GM18507 (cell line): ENCODE data around the gene NKX1-2.
"Not testable (repeated sequence)": the region's sequence is repeated elsewhere in the genome, so short reads cannot be mapped to it uniquely, and the experiment has no call there.

Experiments used
- DNase-seq: peaks from one replicate; pipeline ENCODE4 v3.0.0; 2011; ENCODE audit warnings: low read depth; ENCODE audit not compliant: insufficient read length; ENCODE audit errors: extremely low spot score
- FAIRE-seq: peaks from 2 replicates; lab custom pipeline; 2011; peaks lifted over from hg19 to GRCh38; lab: Jason Lieb, UNC

NKX1-2 gene

GRCh38 chr10:124458473-124458872 lies 8.6 kb upstream of the NKX1-2 start:
- DNase-seq (no peak), FAIRE-seq (no peak)

DNA sequence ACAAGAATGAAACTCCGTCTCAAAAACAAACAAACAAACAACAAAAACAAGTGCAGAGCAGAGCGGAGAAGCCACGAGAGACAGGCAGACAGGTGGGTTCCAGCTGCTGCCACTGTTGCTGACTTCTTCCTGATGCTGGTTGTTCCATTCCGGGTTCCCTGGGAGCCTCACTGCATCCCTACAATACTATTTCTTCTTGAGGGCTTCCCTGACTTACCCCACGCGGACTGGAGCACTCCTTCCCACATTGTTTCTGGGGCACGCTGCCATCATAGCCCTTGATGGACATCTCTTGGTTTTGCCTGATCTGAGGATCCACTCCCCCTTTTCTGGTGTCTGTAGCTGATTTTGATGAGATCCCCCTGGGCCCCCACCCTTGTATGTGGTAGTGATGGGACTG lies 5.6 kb upstream of the NKX1-2 start:
- no peak for FAIRE-seq
- no peak for DNase-seq

GRCh38 chr10:124453960-124454610 lies 4.2 kb upstream of the NKX1-2 start:
- FAIRE-seq = no peak
- DNase-seq = no peak

GRCh38 chr10:124451276-124451675 lies 1.4 kb upstream of the NKX1-2 start:
- no peak for FAIRE-seq
- DNase-seq = no peak

DNA sequence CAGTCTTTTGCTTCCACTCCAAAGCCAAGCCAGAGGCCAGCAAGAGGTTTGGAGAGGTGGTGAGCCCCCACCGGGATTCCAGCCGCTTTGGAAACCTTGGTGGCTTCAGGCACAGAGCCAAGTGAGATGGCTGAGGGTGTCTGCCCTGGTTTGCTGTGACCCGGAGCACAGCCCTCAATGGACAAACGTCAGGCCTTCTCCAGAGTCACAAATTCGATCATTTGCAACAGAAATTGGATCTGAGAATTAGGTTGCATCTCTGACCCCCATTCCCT lies 885 bp upstream of the NKX1-2 start:
- FAIRE-seq (no peak), DNase-seq (no peak)

GRCh38 chr10:124449170-124450011 lies 444 bp downstream of the NKX1-2 start:
- FAIRE-seq (no peak), DNase-seq (no peak)

GRCh38 chr10:124448696-124449169 lies 1.1 kb downstream of the NKX1-2 start:
- FAIRE-seq = no peak
- DNase-seq = no peak

- DNase-seq (no peak), FAIRE-seq (no peak)
Observed at GRCh38 chr10:124447751-124448466, 1.9 kb downstream of the NKX1-2 start.

- DNase-seq (no peak), FAIRE-seq (no peak)
Observed at GRCh38 chr10:124446830-124447750, 2.7 kb downstream of the NKX1-2 start.

DNA sequence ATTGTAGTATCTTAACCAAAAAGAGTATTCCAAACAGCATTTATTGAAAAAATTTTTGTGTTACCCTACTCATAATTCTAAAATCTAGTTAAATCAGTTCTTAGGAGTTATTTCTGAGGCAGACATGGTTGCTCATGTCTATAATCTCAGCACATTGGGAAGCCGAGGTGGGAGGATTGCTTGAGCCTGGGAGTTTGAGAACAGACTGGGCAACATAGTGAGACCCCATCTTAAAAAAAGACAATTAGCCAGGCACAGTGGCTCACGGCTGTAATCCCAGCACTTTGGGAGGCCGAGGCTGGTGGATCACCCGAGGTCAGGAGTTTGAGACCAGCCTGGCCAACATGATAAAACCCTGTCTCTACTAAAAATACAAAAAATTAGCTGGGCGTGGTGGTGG lies 8.1 kb downstream of the NKX1-2 start:
- not testable (repeated sequence) for FAIRE-seq, DNase-seq

DNA sequence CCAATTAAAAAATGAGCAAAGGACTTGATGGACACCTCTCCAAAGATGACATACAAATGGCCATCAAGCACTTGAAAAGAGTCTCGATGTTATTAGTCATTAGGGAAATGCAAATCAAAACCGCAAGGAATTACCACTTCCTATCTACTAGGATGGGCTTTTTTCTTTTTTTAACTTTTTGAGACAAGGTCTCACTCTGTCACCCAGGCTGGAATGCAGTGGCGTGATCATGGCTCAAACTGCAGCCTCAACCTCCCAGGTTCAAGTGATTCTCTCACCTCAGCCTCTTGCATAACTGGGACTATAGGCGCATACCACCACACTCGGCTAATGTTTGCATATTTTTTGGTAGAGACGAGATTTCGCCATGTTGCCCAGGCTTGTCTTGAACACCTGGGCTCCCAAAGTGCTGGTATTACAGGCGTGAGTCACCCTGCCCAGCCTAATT lies 13.6 kb downstream of the NKX1-2 start:
- peak; percentile 77 for FAIRE-seq

GRCh38 chr10:124435683-124436082 lies 14.2 kb downstream of the NKX1-2 start:
- FAIRE-seq, DNase-seq: not testable (repeated sequence)

More for the DNA sequence above, 13.6 kb downstream of the NKX1-2 start:
- no peak for DNase-seq

DNA sequence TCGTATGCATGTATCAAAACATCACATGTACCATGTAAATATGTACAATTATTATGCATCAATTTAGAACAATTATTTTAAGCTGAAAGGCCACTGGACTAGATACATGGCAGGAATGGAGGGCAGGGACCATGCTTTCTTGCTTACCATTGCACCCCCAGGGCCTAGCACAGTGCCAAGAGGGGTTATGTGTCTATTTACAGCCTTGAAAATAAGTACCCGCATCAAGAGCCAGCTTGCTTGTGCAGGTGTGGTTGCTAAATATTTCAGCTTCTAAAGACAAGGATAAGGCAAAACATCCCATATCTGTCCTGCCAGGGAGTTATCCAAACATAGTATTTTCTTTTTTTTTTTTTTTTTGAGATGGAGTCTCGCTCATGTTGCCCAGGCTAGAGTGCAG lies 16.4 kb downstream of the NKX1-2 start:
- DNase-seq = no peak
- no peak for FAIRE-seq

GRCh38 chr10:124430077-124430476 lies 19.8 kb downstream of the NKX1-2 start:
- FAIRE-seq (no peak), DNase-seq (no peak)

DNA sequence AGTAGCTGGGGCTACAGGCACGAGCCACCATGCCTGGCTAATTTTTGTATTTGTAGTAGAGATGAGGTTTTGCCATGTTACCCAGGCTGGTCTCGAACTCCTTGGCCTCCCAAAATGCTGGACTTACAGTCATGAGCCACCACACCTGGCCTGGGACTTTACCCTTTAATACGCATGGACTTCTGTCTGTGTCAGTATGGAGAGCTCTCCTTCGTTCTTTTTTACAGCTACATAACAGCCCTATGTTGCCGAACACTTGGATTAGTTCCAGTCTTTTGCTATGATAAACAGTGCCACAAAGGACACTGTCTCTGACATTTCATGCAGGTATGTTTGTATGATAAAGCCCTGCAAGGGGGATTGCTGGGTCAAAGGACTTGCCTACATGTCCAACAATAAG lies 20.3 kb downstream of the NKX1-2 start:
- DNase-seq (no peak), FAIRE-seq (no peak)

DNA sequence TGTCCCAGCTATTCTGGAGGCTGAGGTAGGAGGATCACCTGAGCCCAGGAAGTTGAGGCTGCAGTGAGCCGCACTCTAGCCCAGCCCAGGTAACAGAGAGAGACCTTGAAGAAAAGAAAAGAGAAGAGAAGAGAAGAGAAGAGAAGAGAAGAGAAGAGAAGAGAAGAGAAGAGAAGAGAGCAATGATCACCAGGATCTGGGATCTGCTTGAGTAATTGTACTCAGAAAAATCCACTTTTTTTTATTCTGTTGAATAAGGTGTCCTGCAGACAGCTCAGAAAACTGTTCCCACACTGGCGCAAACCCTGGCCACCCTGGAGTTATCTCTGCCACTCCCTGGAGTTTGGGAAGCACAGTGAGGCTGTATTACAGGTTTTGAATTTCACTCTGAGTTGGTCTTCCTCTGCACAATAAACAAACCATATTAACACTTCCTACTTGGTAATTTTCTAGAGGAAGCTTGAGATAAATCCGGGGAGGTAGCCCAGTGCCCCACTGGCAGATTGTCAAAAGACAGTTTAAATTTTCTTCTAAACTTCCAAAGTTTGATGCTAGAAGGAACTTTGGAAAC lies 21.5 kb downstream of the NKX1-2 start:
- FAIRE-seq = no peak

GRCh38 chr10:124425227-124425962 lies 24.4 kb downstream of the NKX1-2 start:
- DNase-seq (no peak), FAIRE-seq (no peak)

More for the DNA sequence above, 21.5 kb downstream of the NKX1-2 start:
- no peak for DNase-seq

DNA sequence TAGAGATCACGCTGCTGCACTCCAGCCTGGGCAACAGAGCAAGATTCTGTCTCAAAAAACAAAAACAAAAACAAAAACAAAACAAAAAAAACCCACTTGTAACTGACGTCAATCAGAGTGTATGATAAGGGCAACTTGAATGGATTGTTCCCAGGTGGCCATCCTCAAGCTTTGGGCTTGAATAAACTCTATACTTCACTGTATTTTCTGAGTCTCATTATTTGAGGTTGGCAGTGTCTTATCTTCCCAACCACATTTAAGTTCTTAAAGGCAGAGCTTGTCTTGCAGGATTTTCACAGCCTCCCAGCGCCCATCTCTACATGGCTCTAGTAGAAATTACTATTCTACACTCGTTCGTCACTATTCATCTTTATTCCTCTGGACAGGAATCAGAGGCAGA lies 26.0 kb downstream of the NKX1-2 start:
- FAIRE-seq (no peak), DNase-seq (no peak)
